ENCODE data around the gene DENND10. TPM values are rescaled to one million over a fixed set of nuclear protein-coding genes. Genes with fewer than 3 reads are reported as not detected.

DENND10 gene, protein sequence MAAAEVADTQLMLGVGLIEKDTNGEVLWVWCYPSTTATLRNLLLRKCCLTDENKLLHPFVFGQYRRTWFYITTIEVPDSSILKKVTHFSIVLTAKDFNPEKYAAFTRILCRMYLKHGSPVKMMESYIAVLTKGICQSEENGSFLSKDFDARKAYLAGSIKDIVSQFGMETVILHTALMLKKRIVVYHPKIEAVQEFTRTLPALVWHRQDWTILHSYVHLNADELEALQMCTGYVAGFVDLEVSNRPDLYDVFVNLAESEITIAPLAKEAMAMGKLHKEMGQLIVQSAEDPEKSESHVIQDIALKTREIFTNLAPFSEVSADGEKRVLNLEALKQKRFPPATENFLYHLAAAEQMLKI
- 43.7 and 109 TPM in 2 replicates for total RNA-seq

DNA sequence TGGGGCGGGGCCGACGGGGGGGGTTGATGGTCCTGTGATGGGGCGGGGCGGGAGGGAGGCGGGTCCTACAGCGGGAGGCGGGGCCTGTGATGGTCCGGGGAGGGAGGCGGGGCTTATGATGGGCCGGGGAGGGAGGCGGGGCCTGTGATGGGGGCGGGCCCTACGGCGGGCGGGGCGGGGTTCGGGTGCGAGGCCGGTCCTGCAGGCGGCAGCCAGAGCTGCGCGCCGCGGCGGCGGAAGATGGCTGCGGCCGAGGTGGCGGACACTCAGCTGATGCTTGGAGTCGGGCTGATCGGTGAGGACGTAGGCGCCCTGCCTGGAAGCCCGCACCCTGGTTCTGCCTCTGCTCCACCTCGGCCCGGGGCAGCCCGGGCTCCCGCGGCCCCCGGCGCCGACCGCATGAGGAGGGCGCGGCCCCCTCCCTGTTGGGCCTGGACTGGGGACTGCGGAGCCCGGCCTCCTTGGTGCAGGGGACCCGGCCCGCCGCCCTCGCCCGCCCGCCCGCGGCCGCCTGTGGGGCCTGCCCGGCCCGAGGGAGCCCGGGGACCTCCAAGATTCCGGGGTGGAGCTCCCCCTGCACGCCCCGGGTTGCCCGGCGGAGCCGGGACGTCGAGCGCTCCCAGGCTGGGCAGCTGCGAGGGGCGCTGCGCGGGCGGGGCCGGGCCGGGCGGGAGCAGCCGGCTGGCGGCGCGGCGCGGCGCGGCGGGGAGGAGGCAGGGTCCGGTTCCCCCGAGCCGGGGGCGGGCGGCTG is at the start of gene DENND10:
Gene DENND10, plus strand, starts transcription at position 211 of the 751 bp plus-strand sequence. Its CDS starts 30 bp downstream, at position 241.

DNA sequence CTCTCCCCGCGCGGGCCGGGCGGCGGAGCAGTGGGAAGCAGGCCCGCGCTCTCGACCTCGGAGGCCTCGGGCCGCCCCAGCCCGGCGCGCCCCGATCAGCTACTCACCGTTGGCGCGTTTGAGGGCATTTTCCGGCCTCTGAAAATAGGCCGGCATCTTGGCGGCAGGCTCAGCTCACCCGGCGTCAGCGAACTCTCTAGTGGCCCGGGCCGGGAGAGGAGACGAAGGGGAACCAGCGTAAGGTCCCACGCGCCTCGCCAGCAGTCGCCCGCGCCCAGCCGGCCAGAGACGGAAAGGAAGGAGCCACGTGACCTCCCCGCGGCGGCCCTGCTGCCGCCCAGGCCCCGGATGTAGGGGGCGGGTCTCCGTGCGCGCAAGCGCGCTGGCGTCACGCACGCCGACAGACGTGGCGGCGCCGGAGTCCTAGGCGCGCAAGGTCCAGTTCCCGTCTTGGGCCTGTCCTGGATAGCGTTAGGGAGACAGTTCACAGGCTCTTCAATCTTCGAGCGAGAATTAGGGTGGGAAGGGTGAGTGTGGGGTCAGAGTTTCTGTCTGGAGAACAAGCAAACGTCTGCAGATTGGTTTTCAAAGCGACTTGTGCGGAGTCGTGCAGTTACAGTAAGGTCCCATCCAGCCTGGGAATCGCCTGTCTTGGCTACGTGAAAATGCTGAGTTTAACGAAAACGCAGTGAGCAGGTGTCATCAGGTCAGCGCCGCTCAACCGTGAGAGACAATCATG is 23.2 kb upstream of the DENND10 start, which contains the start of gene EIF3A:
Gene EIF3A, minus strand, starts transcription at position 297 of the 739 bp plus-strand sequence. Its CDS starts 141 bp downstream, at position 156.

DNA sequence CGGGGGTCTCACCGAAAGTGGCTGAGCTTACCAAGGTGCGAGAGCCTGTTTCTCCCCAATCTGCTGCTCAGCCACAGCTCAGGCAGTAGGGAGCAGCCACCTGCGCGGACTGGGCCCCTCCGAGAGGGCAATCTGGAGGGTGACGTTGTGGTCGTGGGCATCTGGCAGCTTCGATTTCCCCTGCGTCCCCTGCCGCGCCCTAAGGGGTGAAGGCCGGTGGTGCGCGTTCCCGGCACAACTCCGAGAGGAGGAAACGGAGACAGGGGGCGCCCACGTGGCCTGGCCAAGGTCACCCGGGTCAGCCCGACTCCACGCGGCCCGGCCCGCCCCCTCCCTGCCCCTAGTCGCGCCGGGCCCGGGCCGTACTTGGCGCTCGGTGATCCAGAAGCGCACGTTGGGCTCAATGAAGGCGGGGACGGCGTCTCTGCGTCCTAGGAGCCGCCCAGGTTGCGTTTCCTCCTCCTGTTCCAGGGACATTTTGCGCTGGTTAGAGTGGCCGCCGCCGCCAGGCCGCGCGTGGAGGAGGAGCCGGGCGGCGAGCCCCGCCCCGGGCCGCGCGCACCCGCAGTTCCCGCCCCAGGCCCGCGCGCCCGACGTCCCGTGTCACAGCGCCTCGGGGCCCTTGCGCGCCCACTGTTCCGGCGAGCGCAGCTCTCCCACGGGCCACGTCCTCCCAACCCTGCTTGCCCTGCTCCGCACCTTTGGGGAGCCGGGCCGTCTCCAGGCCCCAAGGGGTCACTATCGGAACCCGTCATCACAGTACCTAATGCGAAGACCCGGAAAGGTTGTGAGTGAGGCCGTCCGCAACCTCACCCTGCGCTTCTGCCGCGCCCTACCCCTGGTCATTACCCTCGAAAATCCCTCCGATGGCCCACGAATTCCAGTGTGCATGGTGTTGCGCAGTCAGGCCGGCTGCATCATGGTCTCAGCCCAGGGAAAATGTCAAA is 61.5 kb downstream of the DENND10 start, which contains the start of gene SFXN4:
Gene SFXN4, minus strand, starts transcription at position 544 of the 947 bp plus-strand sequence. Its CDS starts 67 bp downstream, at position 477.

DNA sequence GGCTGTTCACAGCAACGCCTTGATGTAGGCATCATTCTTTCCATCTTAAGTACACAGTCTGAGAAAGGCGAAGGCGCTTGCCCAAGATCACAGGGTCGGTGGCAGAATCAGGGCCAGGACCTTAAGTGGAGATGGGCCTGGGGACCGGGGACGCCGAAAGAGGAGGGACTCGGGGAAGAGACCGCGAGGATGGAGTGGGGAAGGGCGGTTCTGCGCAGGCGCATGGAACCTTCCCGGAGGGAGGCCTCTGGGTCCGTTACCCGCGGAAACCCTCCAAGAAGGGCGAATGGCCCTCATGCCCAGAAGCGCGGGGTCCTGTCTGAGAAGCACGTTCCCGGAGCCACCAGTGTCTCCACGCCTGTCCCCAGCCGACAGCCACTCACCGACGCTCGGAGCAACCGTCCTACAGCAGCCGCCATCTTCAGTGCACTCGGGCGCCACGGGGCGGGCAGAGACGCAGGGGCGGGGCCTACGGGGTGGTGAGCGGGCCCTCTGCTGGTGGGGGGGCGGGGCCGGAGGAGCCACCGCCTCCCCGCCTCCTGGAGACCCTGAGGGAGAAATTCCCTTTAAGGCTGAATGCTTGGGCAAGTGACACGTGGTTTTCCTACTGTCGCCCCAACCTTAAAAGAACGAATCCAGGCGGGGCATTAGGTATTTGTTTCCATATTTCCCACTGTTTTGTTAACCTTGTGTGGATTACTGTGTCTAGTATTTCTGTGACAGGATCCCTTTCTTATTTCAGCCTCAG is 74.6 kb downstream of the DENND10 start, which contains the start of gene PRDX3:
Gene PRDX3, minus strand, starts transcription at position 441 of the 748 bp plus-strand sequence. Its CDS starts 22 bp downstream, at position 419.

Other genes starting within 250 kb of the DENND10 start
- gene NANOS1, start 74.4 kb upstream of the DENND10 start, total RNA-seq: 0.28 and 0.96 TPM in 2 replicates
- gene EIF3A, start 23.3 kb upstream of the DENND10 start, total RNA-seq: 122 and 156 TPM in 2 replicates
- 14.9 and 25.1 TPM in 2 replicates for gene SFXN4, start 61.6 kb downstream of the DENND10 start, total RNA-seq
- 235 and 275 TPM in 2 replicates for gene PRDX3, start 74.7 kb downstream of the DENND10 start, total RNA-seq
- 39.9 and 60.9 TPM in 2 replicates for gene GRK5, start 103.5 kb downstream of the DENND10 start, total RNA-seq